A673 (cell line): ENCODE data around the gene MAB21L4. TPM values are rescaled to one million over a fixed set of nuclear protein-coding genes. Genes with fewer than 3 reads are reported as not detected.

Experiments used
- BruUV-seq: library from RNA; stranded (reverse); fragments of 400-500 nt; replicated peaks from 2 replicates; lab custom pipeline; 2021; lab: Mats Ljungman, UMichigan
- CTCF ChIA-PET: fragments of 300-600 bp; sonication (Branson Sonifier 250); formaldehyde crosslinking; loops from one replicate; lab custom pipeline; 2022; ENCODE audit warnings: antibody characterized with exemption; lab: Charles Lee
- POLR2A ChIA-PET: fragments of 300-600 bp; sonication (Branson Sonifier 250); formaldehyde crosslinking; loops from one replicate; lab custom pipeline; 2022; ENCODE audit warnings: antibody characterized with exemption; ENCODE audit not compliant: low non-redundant PET; lab: Charles Lee
- DNase-seq: peaks from one replicate; pipeline ENCODE4 v3.0.0-alpha.2; 2015; ENCODE audit warnings: low spot score
- H3K27ac ChIP-seq: fragments of 200-600 bp; sonication (generic); 2 replicates; pipeline ENCODE4 v1.5.1; 2016; ENCODE audit warnings: mixed run types, low read depth, mild to moderate bottlenecking, mixed read lengths, antibody characterized with exemption, low read length; ENCODE audit not compliant: poor library complexity, severe bottlenecking
- H3K27me3 ChIP-seq: fragments of 200-600 bp; sonication (generic); replicated peaks from 2 replicates; pipeline ENCODE4 v1.6.1; 2017; ENCODE audit warnings: mixed run types, low read depth, mild to moderate bottlenecking, mixed read lengths, antibody characterized with exemption, low read length; ENCODE audit not compliant: insufficient read depth, poor library complexity
- H3K36me3 ChIP-seq: fragments of 200-600 bp; sonication (generic); 2 replicates; pipeline ENCODE4 v1.6.1; 2016; ENCODE audit warnings: mixed run types, mild to moderate bottlenecking, mixed read lengths, antibody characterized with exemption, low read length; ENCODE audit not compliant: insufficient read depth, poor library complexity, severe bottlenecking
- H3K4me1 ChIP-seq: fragments of 200-600 bp; sonication (generic); 2 replicates; pipeline ENCODE4 v1.6.1; 2017; ENCODE audit warnings: mixed run types, mild to moderate bottlenecking, mixed read lengths, antibody characterized with exemption, low read length; ENCODE audit not compliant: insufficient read depth, poor library complexity, severe bottlenecking
- H3K4me3 ChIP-seq: fragments of 200-600 bp; sonication (generic); 2 replicates; pipeline ENCODE4 v1.5.1; 2016; ENCODE audit warnings: low read depth, mixed run types, mild to moderate bottlenecking, mixed read lengths, low read length; ENCODE audit not compliant: poor library complexity, severe bottlenecking
- H3K9me3 ChIP-seq: fragments of 200-600 bp; sonication (generic); 2 replicates; pipeline ENCODE4 v1.6.1; 2016; ENCODE audit warnings: mixed run types, low read depth, mild to moderate bottlenecking, mixed read lengths, antibody characterized with exemption, low read length; ENCODE audit not compliant: poor library complexity, severe bottlenecking
- EZH2 ChIP-seq: fragments of 200-600 bp; sonication (generic); IDR thresholded peaks from 2 replicates; pipeline ENCODE4 v1.6.1; 2017; ENCODE audit warnings: borderline replicate concordance, low read depth, mild to moderate bottlenecking, mixed read lengths, antibody characterized with exemption, low read length; ENCODE audit not compliant: poor library complexity, severe bottlenecking
- intact Hi-C: fragments of 100-400 bp; cut with micrococcal nuclease; formaldehyde crosslinking; loops from one replicate; pipeline ENCODE4 v1.10.0; 2022; ENCODE audit not compliant: unreplicated experiment
- total RNA-seq: library from RNA; stranded (reverse); gene quantifications from 2 replicates; pipeline ENCODE4 v1.2.3, GENCODE V29; 2021
- TF ChIP-seq, protein P1 (sequence below): fragments of 300-800, 200-600 bp; sonication (generic); conservative IDR thresholded peaks from 2 replicates; pipeline ENCODE4 v1.5.1; 2017; ENCODE audit warnings: low read depth, mild to moderate bottlenecking, antibody characterized with exemption, low read length, moderate library complexity, mixed read lengths

The MAB21L4 gene
- total RNA-seq, 1 experiment from 2014 or later, result not detected

DNA sequence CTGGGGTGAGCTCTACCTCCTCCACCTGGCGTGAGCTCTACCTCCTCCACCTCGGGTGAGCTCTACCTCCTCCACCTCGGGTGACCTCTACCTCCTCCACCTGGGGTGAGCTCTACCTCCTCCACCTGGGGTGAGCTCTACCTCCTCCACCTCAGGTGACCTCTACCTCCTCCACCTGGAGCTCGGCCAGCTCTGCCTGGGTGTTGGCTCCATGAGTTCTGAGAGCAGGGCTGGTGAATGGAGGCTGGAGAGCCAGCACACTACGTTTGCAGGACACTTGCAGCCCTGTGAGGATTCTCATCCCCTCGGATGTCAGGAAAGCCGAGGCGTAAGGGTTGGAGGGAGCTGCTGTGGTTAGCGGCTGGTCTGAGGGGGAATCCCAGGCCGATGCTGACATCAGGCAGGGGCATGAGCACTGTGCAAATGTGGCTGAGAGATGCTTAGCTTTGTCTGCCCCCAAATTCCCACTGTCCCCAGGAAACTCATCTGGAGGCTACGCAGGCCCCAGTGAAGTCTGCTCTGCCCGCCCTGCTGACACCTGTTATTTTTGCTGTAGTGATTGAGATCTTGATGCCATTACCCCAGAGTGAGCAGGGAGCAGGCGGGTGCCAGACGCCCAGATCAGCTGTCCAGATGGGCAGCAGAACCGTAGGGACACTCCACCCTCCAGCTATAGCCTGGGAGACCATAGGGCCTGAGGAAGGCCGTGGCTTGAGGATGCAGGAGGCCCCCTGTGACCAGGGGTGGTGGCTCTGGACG is 13.4 kb upstream of the MAB21L4 start:
- no peaks in the 10 kb centered on the region for H3K9me3 ChIP-seq
- BruUV-seq, result no TSS peak
- H3K36me3 ChIP-seq, result no peaks in the 10 kb centered on the region
- TF ChIP-seq EZH2, result no peak
- TF ChIP-seq, protein P1, sequence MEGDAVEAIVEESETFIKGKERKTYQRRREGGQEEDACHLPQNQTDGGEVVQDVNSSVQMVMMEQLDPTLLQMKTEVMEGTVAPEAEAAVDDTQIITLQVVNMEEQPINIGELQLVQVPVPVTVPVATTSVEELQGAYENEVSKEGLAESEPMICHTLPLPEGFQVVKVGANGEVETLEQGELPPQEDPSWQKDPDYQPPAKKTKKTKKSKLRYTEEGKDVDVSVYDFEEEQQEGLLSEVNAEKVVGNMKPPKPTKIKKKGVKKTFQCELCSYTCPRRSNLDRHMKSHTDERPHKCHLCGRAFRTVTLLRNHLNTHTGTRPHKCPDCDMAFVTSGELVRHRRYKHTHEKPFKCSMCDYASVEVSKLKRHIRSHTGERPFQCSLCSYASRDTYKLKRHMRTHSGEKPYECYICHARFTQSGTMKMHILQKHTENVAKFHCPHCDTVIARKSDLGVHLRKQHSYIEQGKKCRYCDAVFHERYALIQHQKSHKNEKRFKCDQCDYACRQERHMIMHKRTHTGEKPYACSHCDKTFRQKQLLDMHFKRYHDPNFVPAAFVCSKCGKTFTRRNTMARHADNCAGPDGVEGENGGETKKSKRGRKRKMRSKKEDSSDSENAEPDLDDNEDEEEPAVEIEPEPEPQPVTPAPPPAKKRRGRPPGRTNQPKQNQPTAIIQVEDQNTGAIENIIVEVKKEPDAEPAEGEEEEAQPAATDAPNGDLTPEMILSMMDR, result no peak
- ChIA-PET POLR2A (no interaction called here), CTCF (no interaction called here)
- H3K4me1 ChIP-seq, result peaks cover 14% of the 10 kb centered on the region
- no peaks in the 10 kb centered on the region for H3K27me3 ChIP-seq
- intact Hi-C loops, result no loop called here
- no peak overlapping the region for H3K4me3 ChIP-seq
- no peak overlapping the region for H3K27ac ChIP-seq
- no peak for DNase-seq

DNA sequence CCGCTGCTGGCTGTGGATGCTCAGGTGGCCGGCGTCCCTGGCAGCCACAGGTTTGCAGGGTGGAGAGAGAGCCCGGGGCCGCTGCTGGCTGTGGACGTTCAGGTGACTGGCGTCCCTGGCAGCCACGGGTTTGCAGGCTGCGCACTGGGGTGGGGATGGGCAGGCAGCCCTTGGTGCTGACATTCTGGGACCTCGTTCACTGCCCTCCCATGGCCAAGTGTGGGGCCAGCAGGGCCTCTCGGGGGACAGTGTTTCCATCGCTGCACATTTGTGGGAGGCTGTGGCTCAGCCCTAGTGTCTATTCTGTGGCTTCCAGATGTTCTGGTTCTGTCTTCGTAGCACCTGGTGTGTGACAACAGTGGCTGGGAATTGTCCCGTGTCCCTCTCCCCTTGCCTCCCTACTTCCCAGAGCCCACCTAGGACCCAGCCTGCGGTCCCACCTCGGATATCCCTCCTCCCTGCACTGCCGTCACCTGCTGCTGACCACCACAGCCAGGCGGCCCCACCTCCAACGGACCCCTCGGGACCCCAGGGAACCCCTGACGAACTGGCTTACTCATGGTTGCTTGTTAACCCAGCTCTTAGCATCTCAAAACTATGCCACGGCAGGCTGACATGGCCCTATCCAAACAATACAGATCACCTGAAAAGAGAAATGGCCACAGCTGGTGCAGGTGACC is 11.1 kb upstream of the MAB21L4 start:
- no TSS peak for BruUV-seq
- DNase-seq, result no peak
- Histone ChIP-seq H3K27me3 (no peaks in the 10 kb centered on the region), H3K4me1 (peaks cover 14% of the 10 kb centered on the region), H3K9me3 (no peaks in the 10 kb centered on the region), H3K4me3 (no peak overlapping the region), H3K27ac (no peak overlapping the region), H3K36me3 (no peaks in the 10 kb centered on the region)
- CTCF ChIA-PET, result no interaction called here
- intact Hi-C loops, result no loop called here
- POLR2A ChIA-PET, result no interaction called here
- TF ChIP-seq, protein P1, result no peak
- TF ChIP-seq EZH2, result no peak

DNA sequence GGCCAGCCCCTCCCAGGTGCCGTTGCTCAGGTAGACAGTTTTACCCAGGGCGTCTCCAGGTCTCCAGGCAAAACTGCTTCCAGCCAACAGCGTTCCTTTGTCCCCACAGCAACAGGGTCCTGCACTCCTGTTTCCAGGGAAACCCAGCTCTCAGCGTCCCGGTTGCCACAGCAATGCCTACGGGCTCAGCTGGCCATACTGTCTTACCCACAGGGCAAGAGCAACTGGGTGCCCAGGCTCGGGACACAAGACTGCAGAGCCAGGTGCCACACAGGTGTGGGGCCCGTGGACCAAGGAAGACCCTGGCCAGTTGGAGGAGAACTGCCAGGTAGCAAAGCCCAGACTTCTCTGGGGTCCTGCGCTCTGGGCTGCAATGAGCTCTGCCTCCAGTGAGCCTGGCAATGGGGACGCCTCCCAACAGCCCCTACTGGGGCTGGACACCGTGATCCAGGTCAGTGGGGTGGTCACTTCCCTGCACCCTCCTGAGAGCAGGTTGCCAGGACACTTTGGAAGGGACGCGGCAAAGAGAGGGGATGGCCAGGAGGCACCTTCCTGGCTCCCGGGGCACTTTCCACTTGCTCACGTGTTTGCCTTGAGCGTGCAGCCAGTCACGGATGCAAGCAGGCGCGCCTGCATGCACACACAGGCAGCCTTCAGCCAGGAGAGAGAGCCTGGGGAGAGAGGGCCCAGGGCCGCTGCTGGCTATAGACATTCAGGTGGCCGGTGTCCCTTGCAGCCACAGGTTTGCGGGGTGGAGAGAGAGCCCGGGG is 10.4 kb upstream of the MAB21L4 start, which contains the start of gene CROCC2:
Gene CROCC2, plus strand, starts transcription at position 196 of the 770 bp plus-strand sequence. Its CDS starts 178 bp downstream, at position 374.
- intact Hi-C loops, result no loop called here
- no peak for TF ChIP-seq EZH2
- TF ChIP-seq, protein P1, result no peak
- H3K27ac ChIP-seq, result no peak within 1 kb of the TSS
- no peaks in the 10 kb centered on the region for H3K36me3 ChIP-seq
- POLR2A ChIA-PET, result no interaction called here
- no peaks in the 10 kb centered on the region for H3K9me3 ChIP-seq
- no TSS peak for BruUV-seq
- H3K4me1 ChIP-seq, result peaks cover 14% of the 10 kb centered on the region
- CTCF ChIA-PET, result interaction anchor here (1.4 kb wide), 1 partner anchor 8 kb away, joined by 5 read pairs; no protein-coding TSS in a partner anchor
- DNase-seq, result no peak
- H3K4me3 ChIP-seq, result no peak within 1 kb of the TSS
- no peaks in the 10 kb centered on the region for H3K27me3 ChIP-seq
